H1 (cell line): ENCODE results near the gene RNFT2. TPM values are rescaled to one million over a fixed set of nuclear protein-coding genes. Genes with fewer than 3 reads are reported as not detected.

Experiments
- CTCF ChIA-PET: fragments of 300-600 bp; sonication (Branson Sonifier 250); formaldehyde crosslinking; loops from one replicate; lab custom pipeline; 2021; ENCODE audit not compliant: partially characterized antibody; lab: Charles Lee
- POLR2A ChIA-PET: fragments of 300-600 bp; sonication (Branson Sonifier 250); formaldehyde crosslinking; loops from one replicate; lab custom pipeline; 2021; ENCODE audit warnings: inconsistent platforms; ENCODE audit not compliant: partially characterized antibody; lab: Charles Lee
- DNase-seq, 2 experiments: peaks; one replicate each; pipeline versions ENCODE4 v3.0.0 to v3.0.0-alpha.2; 2010 to 2022; ENCODE audit warnings: low spot score in 2 of 2, low read depth in 1 of 2, mixed read lengths in 1 of 2
- FAIRE-seq: peaks from 2 replicates; lab custom pipeline; 2011; peaks lifted over from hg19 to GRCh38; lab: Jason Lieb, UNC
- H2AFZ ChIP-seq: 2 replicates; pipeline ENCODE4 v1.8.1; 2012; ENCODE audit warnings: low read length, inconsistent platforms
- H2AK5ac ChIP-seq: 2 replicates; pipeline ENCODE4 v1.6.1; 2013; ENCODE audit warnings: low read depth, low read length
- H2BK120ac ChIP-seq: replicated peaks from 2 replicates; pipeline ENCODE3; 2013; ENCODE audit warnings: low read depth, low read length, inconsistent platforms
- H2BK12ac ChIP-seq: 2 replicates; pipeline ENCODE4 v1.6.1; 2013; ENCODE audit warnings: low read depth, low read length
- H2BK15ac ChIP-seq: 2 replicates; pipeline ENCODE4 v1.6.1; 2013; ENCODE audit warnings: low read length
- H2BK20ac ChIP-seq: 2 replicates; pipeline ENCODE4 v1.6.1; 2013; ENCODE audit warnings: low read length
- H2BK5ac ChIP-seq: 2 replicates; pipeline ENCODE4 v1.6.1; 2013; ENCODE audit warnings: low read depth, low read length
- H3K14ac ChIP-seq: 2 replicates; pipeline ENCODE4 v1.6.1; 2013; ENCODE audit warnings: inconsistent platforms; ENCODE audit not compliant: insufficient read length
- H3K18ac ChIP-seq: 2 replicates; pipeline ENCODE4 v1.6.1; 2013; ENCODE audit warnings: low read length; ENCODE audit errors: extremely low read depth
- H3K23ac ChIP-seq: 2 replicates; pipeline ENCODE4 v1.6.1; 2013; ENCODE audit warnings: inconsistent platforms; ENCODE audit not compliant: insufficient read length
- H3K23me2 ChIP-seq: 2 replicates; pipeline ENCODE4 v1.6.1; 2013; ENCODE audit warnings: low read depth, low read length
- H3K27ac ChIP-seq: 2 replicates; pipeline ENCODE4 v1.6.1; 2011; ENCODE audit warnings: low read depth, low read length, inconsistent platforms
- H3K27me3 ChIP-seq, 4 experiments: replicated peaks in 1 of 4; 1 replicate in 1 of 4; 2 replicates in 3 of 4; pipeline versions ENCODE4 v1.6.1 to v1.8.1; 2011 to 2013; ENCODE audit warnings: low read length in 3 of 4, mild to moderate bottlenecking in 3 of 4, inconsistent platforms in 2 of 4, mixed read lengths in 2 of 4, moderate library complexity in 1 of 4; ENCODE audit not compliant: control insufficient read depth in 3 of 4, insufficient read depth in 3 of 4; ENCODE audit errors: extremely low read depth in 1 of 4
- H3K36me3 ChIP-seq, 4 experiments: 2 replicates each; pipeline versions ENCODE4 v1.6.1 to v1.8.1; 2011 to 2013; ENCODE audit warnings: mild to moderate bottlenecking in 4 of 4, low read length in 3 of 4, moderate library complexity in 2 of 4, control low read depth in 1 of 4, inconsistent platforms in 1 of 4; ENCODE audit not compliant: insufficient read depth in 4 of 4, control insufficient read depth in 2 of 4
- H3K4ac ChIP-seq: replicated peaks from 2 replicates; pipeline ENCODE3; 2013; ENCODE audit warnings: low read length, low read depth, mixed read lengths, inconsistent platforms; ENCODE audit not compliant: insufficient read length
- H3K4me1 ChIP-seq, 4 experiments: replicated peaks in 1 of 4; 1 replicate in 1 of 4; 2 replicates in 3 of 4; pipeline versions ENCODE4 v1.6.1 to v1.8.1; 2011 to 2013; ENCODE audit warnings: low read length in 3 of 4, inconsistent platforms in 2 of 4, mixed read lengths in 1 of 4; ENCODE audit not compliant: insufficient read depth in 4 of 4, control insufficient read depth in 3 of 4
- H3K4me2 ChIP-seq, 2 experiments: 2 replicates each; pipeline versions ENCODE4 v1.6.1 to v1.8.1; 2011 to 2013; ENCODE audit warnings: low read depth in 2 of 2, low read length in 2 of 2, control low read depth in 1 of 2, inconsistent platforms in 1 of 2, mild to moderate bottlenecking in 1 of 2; ENCODE audit not compliant: insufficient read depth in 1 of 2
- H3K4me3 ChIP-seq, 4 experiments: fragments of 200-600, 300-600 bp in 1 of 4; sonication (generic), shearing (Covaris generic), sonication (Bioruptor Twin) in 1 of 4; 2 replicates each; pipeline versions ENCODE4 v1.5.1 to v1.8.1; 2011 to 2016; ENCODE audit warnings: low read length in 4 of 4, low read depth in 3 of 4, control low read depth in 2 of 4, inconsistent platforms in 2 of 4, mild to moderate bottlenecking in 2 of 4, mixed read lengths in 1 of 4, moderate library complexity in 1 of 4; ENCODE audit not compliant: insufficient read depth in 2 of 4; ENCODE audit errors: extremely low read depth in 1 of 4
- H3K56ac ChIP-seq: replicated peaks from 2 replicates; pipeline ENCODE3; 2013; ENCODE audit warnings: low read depth, mild to moderate bottlenecking, mixed read lengths, low read length, inconsistent platforms; ENCODE audit not compliant: insufficient read length
- H3K79me1 ChIP-seq: 2 replicates; pipeline ENCODE4 v1.6.1; 2013; ENCODE audit warnings: low read depth, low read length, control low read depth
- H3K79me2 ChIP-seq, 2 experiments: 2 replicates each; pipeline versions ENCODE4 v1.6.1 to v1.8.1; 2012 to 2013; ENCODE audit warnings: low read length in 2 of 2, mild to moderate bottlenecking in 2 of 2, inconsistent platforms in 1 of 2; ENCODE audit not compliant: insufficient read depth in 2 of 2, control insufficient read depth in 1 of 2
- H3K9ac ChIP-seq, 4 experiments: replicated peaks in 1 of 4; 1 replicate in 1 of 4; 2 replicates in 3 of 4; pipeline versions ENCODE4 v1.6.1 to v1.8.1; 2011 to 2013; ENCODE audit warnings: low read depth in 3 of 4, low read length in 3 of 4, control low read depth in 2 of 4, mild to moderate bottlenecking in 2 of 4, moderate library complexity in 2 of 4, inconsistent platforms in 1 of 4; ENCODE audit errors: extremely low read depth in 1 of 4
- H3K9me3 ChIP-seq, 2 experiments: 2 replicates each; pipeline versions ENCODE4 v1.6.1 to v1.8.1; 2012 to 2013; ENCODE audit warnings: mild to moderate bottlenecking in 2 of 2, moderate library complexity in 2 of 2, control low read depth in 1 of 2, inconsistent platforms in 1 of 2, low read depth in 1 of 2, low read length in 1 of 2, mixed read lengths in 1 of 2; ENCODE audit not compliant: insufficient read depth in 2 of 2
- H4K20me1 ChIP-seq, 2 experiments: replicated peaks in 1 of 2; 2 replicates each; pipeline versions ENCODE3 to v1.8.1; 2011 to 2013; ENCODE audit warnings: inconsistent platforms in 2 of 2, low read length in 2 of 2, mild to moderate bottlenecking in 1 of 2; ENCODE audit not compliant: insufficient read depth in 2 of 2, control insufficient read depth in 1 of 2
- H4K5ac ChIP-seq: 2 replicates; pipeline ENCODE4 v1.6.1; 2013; ENCODE audit warnings: low read length, low read depth, mixed read lengths, inconsistent platforms; ENCODE audit not compliant: insufficient read length
- H4K8ac ChIP-seq: 2 replicates; pipeline ENCODE4 v1.8.0; 2013; ENCODE audit warnings: mild to moderate bottlenecking, moderate library complexity, low read length, inconsistent platforms; ENCODE audit not compliant: insufficient read depth; ENCODE audit errors: extremely low read depth
- H4K91ac ChIP-seq: replicated peaks from 2 replicates; pipeline ENCODE3; 2013; ENCODE audit warnings: low read length, mixed read lengths, inconsistent platforms; ENCODE audit not compliant: insufficient read length
- GTF2F1 ChIP-seq: IDR thresholded peaks from 2 replicates; pipeline ENCODE4 v1.6.1; 2012; ENCODE audit warnings: low read depth, low read length, improper control_type of control experiment, borderline replicate concordance
- JUND ChIP-seq: IDR thresholded peaks from 2 replicates; pipeline ENCODE4 v1.6.1; 2011; ENCODE audit warnings: mild to moderate bottlenecking, improper control_type of control experiment, low read length
- RAD21 ChIP-seq, 2 experiments: IDR thresholded peaks in 1 of 2; conservative IDR thresholded peaks in 1 of 2; 2 replicates each; pipeline ENCODE4 v1.6.1; 2011; ENCODE audit warnings: low read depth in 2 of 2, low read length in 2 of 2, improper control_type of control experiment in 1 of 2, inconsistent platforms in 1 of 2, mild to moderate bottlenecking in 1 of 2, moderate library complexity in 1 of 2
- SP2 ChIP-seq: IDR thresholded peaks from 2 replicates; pipeline ENCODE4 v1.6.1; 2012; ENCODE audit warnings: mild to moderate bottlenecking, low read length, inconsistent platforms
- WGBS, 2 experiments: shearing (Covaris generic) in 1 of 2; methylation state at CpG; one replicate each; pipeline versions ENCODE4 v1.1.6 to v1.1.7; 2013 to 2015; ENCODE audit warnings: low lambda C conversion rate in 2 of 2, mixed read lengths in 2 of 2, inconsistent platforms in 1 of 2, low coverage in 1 of 2, missing lambda C conversion rate in 1 of 2; ENCODE audit not compliant: insufficient replicate concordance in 2 of 2, insufficient coverage in 1 of 2, insufficient read length in 1 of 2; ENCODE audit errors: extremely low coverage in 1 of 2, missing lambda C conversion rate in 1 of 2; 5-methylcytosine and 5-hydroxymethylcytosine counted together
- polyA plus RNA-seq, 7 experiments: library from polyadenylated mRNA; depleted of rRNA in 3 of 7; stranded (reverse) in 5 of 7; unstranded in 2 of 7; fragments of >200 nt in 5 of 7; fragments of 200-250 nt in 2 of 7; gene quantifications; 1 replicate in 5 of 7; 2 replicates in 1 of 7; 4 replicates in 1 of 7; pipeline versions ENCODE4 v1.2.1 to v1.2.3, GENCODE V29; 2011 to 2013; ENCODE audit warnings: missing spikeins in 2 of 7, mixed read lengths in 2 of 7
- total RNA-seq: library from RNA; stranded (reverse); fragmentation: NEBNext Ultra II Directional; extraction: Animal tissue kit (Norgen Biotek cat#: 25700); gene quantifications from 2 replicates; pipeline ENCODE4 v1.2.1, GENCODE V29; 2021

RNFT2 gene
- total and polyA plus RNA-seq, 2 of the 8 experiments (the other 6 are each of a cell fraction or from before 2014, with no cell fraction given) = 14.2 to 33.1 TPM

DNA sequence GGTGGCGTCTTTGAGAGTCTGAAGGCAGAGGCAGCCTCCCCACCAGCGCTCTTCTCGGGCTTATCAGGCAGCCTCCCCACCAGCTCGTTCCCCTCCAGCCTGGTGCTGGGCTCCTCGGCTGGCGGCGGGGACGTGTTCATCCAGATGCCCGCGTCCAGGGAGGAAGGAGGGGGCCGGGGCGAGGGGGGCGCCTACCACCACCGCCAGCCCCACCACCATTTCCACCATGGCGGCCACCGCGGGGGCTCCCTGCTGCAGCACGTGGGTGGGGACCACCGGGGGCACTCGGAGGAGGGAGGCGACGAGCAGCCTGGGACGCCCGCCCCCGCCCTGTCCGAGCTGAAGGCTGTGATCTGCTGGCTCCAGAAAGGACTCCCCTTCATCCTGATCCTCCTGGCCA is 11.8 kb downstream of the RNFT2 start:
- Histone ChIP-seq H3K23ac (no peak overlapping the region), H3K18ac (no peak overlapping the region), H3K79me1 (no peaks in the 10 kb centered on the region), H3K27ac (no peak overlapping the region), H4K5ac (no peak overlapping the region), H4K91ac (no peak overlapping the region), H3K9me3 (no peaks in the 10 kb centered on the region), H4K8ac (no peak overlapping the region), H3K56ac (no peak overlapping the region), H3K79me2 (no peaks in the 10 kb centered on the region), H3K4me3 (no peak overlapping the region), H2BK120ac (no peak overlapping the region), H4K20me1 (peaks cover 0 to 3% of the 10 kb centered on the region in 2 experiments), H2BK15ac (no peak overlapping the region), H3K4me2 (no peak overlapping the region), H3K9ac (no peak overlapping the region), H3K4ac (no peak overlapping the region), H2BK5ac (no peak overlapping the region), H3K27me3 (no peaks in the 10 kb centered on the region), H2BK20ac (no peak overlapping the region), H3K4me1 (no peaks in the 10 kb centered on the region), H2AK5ac (no peak overlapping the region), H3K14ac (no peak overlapping the region), H3K36me3 (peaks cover 0 to 12% (median 6%) of the 10 kb centered on the region in 4 experiments; a peak in 3 of 8 replicates), H2AFZ (no peak overlapping the region), H3K23me2 (no peaks in the 10 kb centered on the region), H2BK12ac (no peak overlapping the region)
- TF ChIP-seq SP2 (no peak), JUND (no peak), RAD21 (IDR thresholded peaks at IDR 0.05 in 1 of 2, conservative IDR thresholded peaks at IDR 0.05 in 1 of 2; ENCODE audit: low read depth in 2 of 2, low read length in 2 of 2) (no peak), GTF2F1 (no peak)
- CTCF ChIA-PET = interaction anchor here (3.8 kb wide), 1 partner anchor 10 kb away, joined by 16 read pairs; no protein-coding TSS in a partner anchor
- WGBS, 2 experiments = 81% methylated on average over 9 of the region's 26 CpGs; no CpG with 5 or more reads in 1 of the 2 experiments
- no peak for DNase-seq
- POLR2A ChIA-PET = interaction anchor here (0.6 kb wide), 1 partner anchor 1217 kb away, joined by 3 read pairs; no protein-coding TSS in a partner anchor
- FAIRE-seq = no peak
